GM10266 (cell line): ENCODE measurements around the gene ADSS1.

Experiments used
- DNase-seq: peaks from one replicate; pipeline ENCODE4 v3.0.0; 2012; ENCODE audit errors: extremely low spot score
- CTCF ChIP-seq: IDR thresholded peaks from 2 replicates; pipeline ENCODE4 v1.5.1; 2012; ENCODE audit warnings: mild to moderate bottlenecking, low read depth; ENCODE audit not compliant: control insufficient read depth, insufficient read depth; ENCODE audit errors: missing control alignments

The ADSS1 gene

GRCh38 chr14:104781271-104782077 lies 57.4 kb downstream of the ADSS1 start:
- TF ChIP-seq CTCF, result no peak
- DNase-seq, result no peak

- no peak for DNase-seq
- TF ChIP-seq CTCF, result no peak
Measured at GRCh38 chr14:104782086-104782807, 58.2 kb downstream of the ADSS1 start.

- TF ChIP-seq CTCF, result no peak
- DNase-seq, result no peak
Measured at GRCh38 chr14:104782808-104783139, 58.7 kb downstream of the ADSS1 start.

GRCh38 chr14:104783484-104784217 lies 59.6 kb downstream of the ADSS1 start:
- no peak for DNase-seq
- TF ChIP-seq CTCF, result no peak

GRCh38 chr14:104784218-104784568 lies 60.2 kb downstream of the ADSS1 start:
- no peak for DNase-seq
- TF ChIP-seq CTCF, result no peak

- DNase-seq, result no peak
- TF ChIP-seq CTCF, result no peak
Measured at GRCh38 chr14:104784846-104785707, 61.0 kb downstream of the ADSS1 start.
